ENCODE data around the gene SLC2A10.

- TF ChIP-seq, protein P1, sequence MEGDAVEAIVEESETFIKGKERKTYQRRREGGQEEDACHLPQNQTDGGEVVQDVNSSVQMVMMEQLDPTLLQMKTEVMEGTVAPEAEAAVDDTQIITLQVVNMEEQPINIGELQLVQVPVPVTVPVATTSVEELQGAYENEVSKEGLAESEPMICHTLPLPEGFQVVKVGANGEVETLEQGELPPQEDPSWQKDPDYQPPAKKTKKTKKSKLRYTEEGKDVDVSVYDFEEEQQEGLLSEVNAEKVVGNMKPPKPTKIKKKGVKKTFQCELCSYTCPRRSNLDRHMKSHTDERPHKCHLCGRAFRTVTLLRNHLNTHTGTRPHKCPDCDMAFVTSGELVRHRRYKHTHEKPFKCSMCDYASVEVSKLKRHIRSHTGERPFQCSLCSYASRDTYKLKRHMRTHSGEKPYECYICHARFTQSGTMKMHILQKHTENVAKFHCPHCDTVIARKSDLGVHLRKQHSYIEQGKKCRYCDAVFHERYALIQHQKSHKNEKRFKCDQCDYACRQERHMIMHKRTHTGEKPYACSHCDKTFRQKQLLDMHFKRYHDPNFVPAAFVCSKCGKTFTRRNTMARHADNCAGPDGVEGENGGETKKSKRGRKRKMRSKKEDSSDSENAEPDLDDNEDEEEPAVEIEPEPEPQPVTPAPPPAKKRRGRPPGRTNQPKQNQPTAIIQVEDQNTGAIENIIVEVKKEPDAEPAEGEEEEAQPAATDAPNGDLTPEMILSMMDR (IDR thresholded peaks at IDR 0.05; ENCODE audit: low read depth, low read length): no peak
- TF ChIP-seq EZH2phosphoT487 (IDR thresholded peaks at IDR 0.05; ENCODE audit: low read depth): no peak
Measured at GRCh38 chr20:46683011-46683667, 26.3 kb upstream of the SLC2A10 start.

Measured in OCI-LY3 (cell line).